ENCODE results near the gene RPA1.

DNA sequence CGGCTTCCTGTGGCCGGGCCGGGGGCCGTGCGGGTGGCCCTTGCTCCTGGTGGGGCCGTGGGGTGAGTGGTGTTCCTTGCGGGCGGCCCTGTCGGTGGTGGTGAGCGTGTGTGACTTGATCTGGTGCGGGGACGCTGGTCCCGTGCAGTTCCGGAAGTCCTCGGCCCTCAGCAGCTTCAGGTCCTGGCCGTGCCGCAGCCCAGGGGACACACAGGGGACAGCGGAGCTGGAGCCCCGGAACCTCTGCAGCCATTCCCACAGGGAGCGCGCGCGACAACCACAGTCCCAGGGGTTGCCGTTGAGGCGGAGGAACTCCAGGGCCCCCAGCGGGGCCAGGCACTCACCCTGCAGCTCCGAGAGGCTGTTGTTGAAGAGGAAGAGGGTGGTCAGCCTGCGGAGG is 107.0 kb downstream of the RPA1 start:
- TF ChIP-seq, protein P1, sequence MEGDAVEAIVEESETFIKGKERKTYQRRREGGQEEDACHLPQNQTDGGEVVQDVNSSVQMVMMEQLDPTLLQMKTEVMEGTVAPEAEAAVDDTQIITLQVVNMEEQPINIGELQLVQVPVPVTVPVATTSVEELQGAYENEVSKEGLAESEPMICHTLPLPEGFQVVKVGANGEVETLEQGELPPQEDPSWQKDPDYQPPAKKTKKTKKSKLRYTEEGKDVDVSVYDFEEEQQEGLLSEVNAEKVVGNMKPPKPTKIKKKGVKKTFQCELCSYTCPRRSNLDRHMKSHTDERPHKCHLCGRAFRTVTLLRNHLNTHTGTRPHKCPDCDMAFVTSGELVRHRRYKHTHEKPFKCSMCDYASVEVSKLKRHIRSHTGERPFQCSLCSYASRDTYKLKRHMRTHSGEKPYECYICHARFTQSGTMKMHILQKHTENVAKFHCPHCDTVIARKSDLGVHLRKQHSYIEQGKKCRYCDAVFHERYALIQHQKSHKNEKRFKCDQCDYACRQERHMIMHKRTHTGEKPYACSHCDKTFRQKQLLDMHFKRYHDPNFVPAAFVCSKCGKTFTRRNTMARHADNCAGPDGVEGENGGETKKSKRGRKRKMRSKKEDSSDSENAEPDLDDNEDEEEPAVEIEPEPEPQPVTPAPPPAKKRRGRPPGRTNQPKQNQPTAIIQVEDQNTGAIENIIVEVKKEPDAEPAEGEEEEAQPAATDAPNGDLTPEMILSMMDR (IDR thresholded peaks at IDR 0.05), result no peak
- TF ChIP-seq EP300 (IDR thresholded peaks at IDR 0.05), result no peak
